ENCODE results near the gene POLR1D. TPM values are rescaled to one million over a fixed set of nuclear protein-coding genes. Genes with fewer than 3 reads are reported as not detected.
A peak's percentile ranks its signal among the peaks of the same experiment; 100 is the strongest.
"Not testable (repeated sequence)": the region's sequence is repeated elsewhere in the genome, so short reads cannot be mapped to it uniquely, and the experiment has no call there.

The POLR1D gene
- total RNA-seq, 1 donor from 2014 or later, result 86.0 TPM

- DNase-seq, result no peak
These were observed 3.8 kb upstream of the POLR1D start for GRCh38 chr13:27617881-27618321.

- DNase-seq, result peak; percentile 36
These were observed 2.5 kb upstream of the POLR1D start for GRCh38 chr13:27619093-27619727.

- DNase-seq, result no peak
These were observed 1.8 kb upstream of the POLR1D start for GRCh38 chr13:27619728-27620376.

GRCh38 chr13:27620377-27621115, 1.1 kb upstream of the POLR1D start, which contains the start of gene LNX2:
Gene LNX2, minus strand, starts transcription at chr13:27620529. Its CDS starts 38,826 bp downstream, at chr13:27581703.
- peak; percentile 99 for DNase-seq

GRCh38 chr13:27621116-27621365, 651 bp upstream of the POLR1D start:
- peak; percentile 65 for DNase-seq

GRCh38 chr13:27622102-27622820, 569 bp downstream of the POLR1D start:
- DNase-seq, result no peak

- DNase-seq, result no peak
These were observed 1.2 kb downstream of the POLR1D start for GRCh38 chr13:27622881-27623280.

GRCh38 chr13:27624071-27624470, 2.4 kb downstream of the POLR1D start:
- no peak for DNase-seq

- DNase-seq, result no peak
These were observed 4.1 kb downstream of the POLR1D start for GRCh38 chr13:27625839-27626238.

GRCh38 chr13:27627380-27627779, 5.7 kb downstream of the POLR1D start:
- DNase-seq, result no peak

- no peak for DNase-seq
These were observed 6.4 kb downstream of the POLR1D start for GRCh38 chr13:27628081-27628480.

- DNase-seq, result not testable (repeated sequence)
These were observed 7.1 kb downstream of the POLR1D start for GRCh38 chr13:27628766-27629165.

GRCh38 chr13:27631156-27631555, 9.5 kb downstream of the POLR1D start:
- no peak for DNase-seq

- DNase-seq, result no peak
These were observed 10.0 kb downstream of the POLR1D start for GRCh38 chr13:27631665-27632064.

- DNase-seq, result no peak
These were observed 10.5 kb downstream of the POLR1D start for GRCh38 chr13:27632214-27632613.

GRCh38 chr13:27632648-27633047, 11.0 kb downstream of the POLR1D start:
- no peak for DNase-seq

- DNase-seq, result peak; percentile 56
These were observed 12.5 kb downstream of the POLR1D start for GRCh38 chr13:27634231-27634630.

GRCh38 chr13:27634791-27635190, 13.1 kb downstream of the POLR1D start:
- no peak for DNase-seq

- DNase-seq, result no peak
These were observed 13.6 kb downstream of the POLR1D start for GRCh38 chr13:27635266-27635665.

- peak; percentile 49 for DNase-seq
These were observed 15.0 kb downstream of the POLR1D start for GRCh38 chr13:27636589-27637288.

GRCh38 chr13:27637289-27637626, 15.6 kb downstream of the POLR1D start:
- DNase-seq, result no peak

GRCh38 chr13:27638001-27638400, 16.3 kb downstream of the POLR1D start:
- DNase-seq, result no peak
